GM18508 (cell line): ENCODE results near the gene FGGY.
"Not testable (repeated sequence)": the region's sequence is repeated elsewhere in the genome, so short reads cannot be mapped to it uniquely, and the experiment has no call there.

ENCODE experiments used
- ATAC-seq: cut with Tn5 transposase; IDR thresholded peaks from one replicate; pipeline ENCODE4 v1.9.1; 2021; ENCODE audit warnings: moderate number of reproducible peaks; ENCODE audit not compliant: insufficient read depth, unreplicated experiment

FGGY gene

DNA sequence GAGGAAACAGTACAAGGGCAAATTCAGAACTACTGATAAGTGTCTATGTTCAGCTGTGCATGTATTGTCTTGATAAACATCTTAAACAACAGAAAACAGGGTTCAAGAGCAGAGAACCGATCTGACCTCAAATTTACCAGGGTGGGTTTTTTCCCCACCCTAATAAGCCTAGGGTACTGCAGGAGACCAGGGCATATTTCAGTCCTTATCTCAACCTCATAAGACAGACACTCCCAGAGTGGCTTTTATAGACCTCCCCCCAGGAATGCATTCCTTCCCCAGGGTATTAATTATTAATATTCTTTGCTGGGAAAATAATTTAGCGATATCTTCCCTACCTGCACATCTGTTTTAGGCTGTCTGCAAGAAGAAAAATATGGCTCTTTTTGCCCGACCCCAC is 261.7 kb downstream of the FGGY start:
- ATAC-seq, result not testable (repeated sequence)

DNA sequence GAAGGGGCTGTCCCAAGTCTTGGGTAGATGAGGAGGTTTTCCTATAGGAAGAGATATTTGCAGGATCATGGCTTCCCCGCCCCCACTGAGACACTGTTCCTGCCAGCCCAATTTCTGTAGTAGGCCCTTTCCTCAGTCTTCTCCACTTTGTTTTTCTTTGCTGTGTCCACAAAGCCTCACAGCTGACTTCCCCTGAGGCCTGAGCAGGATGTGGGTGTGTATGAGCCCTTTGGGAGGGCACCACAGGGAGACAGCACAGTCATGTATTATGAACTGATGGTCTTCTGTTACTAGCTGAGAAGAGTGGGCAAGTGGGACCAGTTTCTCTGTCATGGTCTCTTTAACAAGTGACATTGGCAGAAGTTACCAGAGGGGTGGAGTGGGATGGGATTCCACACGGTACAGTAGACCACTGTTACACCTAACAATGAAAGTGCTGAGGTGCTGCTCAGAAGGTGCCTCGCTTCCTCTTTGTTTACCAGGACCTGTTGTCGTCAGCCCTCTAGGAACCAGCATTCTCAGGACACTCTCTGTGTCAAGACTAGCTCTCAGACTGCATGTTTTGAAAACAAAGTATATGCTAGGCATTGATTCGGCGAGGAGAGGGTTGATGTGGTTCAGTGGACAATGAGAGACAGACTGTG is 264.0 kb downstream of the FGGY start:
- ATAC-seq, result peak; percentile 58

DNA sequence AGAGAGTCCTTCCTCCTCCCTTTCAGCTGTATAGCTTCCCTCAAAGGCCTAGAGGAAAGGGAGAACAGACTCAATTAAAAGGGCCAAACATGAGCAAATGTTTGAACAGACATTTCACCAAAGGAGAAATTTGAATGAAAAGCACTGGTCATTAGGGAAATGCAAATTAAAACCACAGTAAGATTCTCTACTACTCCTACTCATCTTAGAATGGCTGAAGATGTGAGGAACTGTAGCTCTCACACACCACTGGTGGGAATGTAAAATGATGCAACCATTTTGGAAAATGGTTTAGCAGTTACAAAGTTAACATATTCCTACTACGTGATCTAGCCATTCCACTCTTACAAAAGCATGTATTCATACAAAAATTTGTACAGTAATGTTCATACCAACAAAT is 264.9 kb downstream of the FGGY start:
- no peak for ATAC-seq

DNA sequence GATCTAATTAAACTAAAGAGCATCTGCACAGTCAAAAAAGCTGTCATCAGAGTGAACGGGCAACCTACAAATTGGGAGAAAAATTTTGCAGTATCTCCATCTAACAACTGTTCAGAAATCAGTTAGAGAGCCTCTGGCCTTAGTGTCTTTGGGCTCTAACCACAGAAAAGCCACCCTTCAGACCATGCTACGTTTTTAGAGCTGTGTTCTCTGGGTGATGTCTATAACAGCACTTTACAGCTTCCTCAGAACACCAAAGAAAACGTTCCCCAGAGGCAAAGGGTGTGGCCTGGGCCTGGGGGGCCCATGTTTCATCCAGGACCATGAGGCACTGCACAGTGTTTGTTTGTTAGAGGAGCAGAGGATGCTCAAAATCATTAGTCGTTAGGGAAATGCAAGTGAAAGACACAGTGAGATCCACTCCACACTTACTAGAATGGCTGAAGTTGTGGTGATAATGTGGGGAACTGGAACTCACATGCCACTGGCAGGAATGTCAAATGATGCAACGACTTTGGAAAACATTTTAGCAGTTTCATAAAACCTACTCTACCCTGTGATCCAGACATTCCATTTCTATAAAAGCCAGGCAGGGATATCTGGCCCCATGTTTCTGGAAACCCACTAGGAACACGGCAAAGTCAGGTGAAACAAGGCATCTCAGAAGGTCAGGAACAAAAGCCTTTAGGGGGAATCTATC is 267.4 kb downstream of the FGGY start:
- ATAC-seq, result no peak

DNA sequence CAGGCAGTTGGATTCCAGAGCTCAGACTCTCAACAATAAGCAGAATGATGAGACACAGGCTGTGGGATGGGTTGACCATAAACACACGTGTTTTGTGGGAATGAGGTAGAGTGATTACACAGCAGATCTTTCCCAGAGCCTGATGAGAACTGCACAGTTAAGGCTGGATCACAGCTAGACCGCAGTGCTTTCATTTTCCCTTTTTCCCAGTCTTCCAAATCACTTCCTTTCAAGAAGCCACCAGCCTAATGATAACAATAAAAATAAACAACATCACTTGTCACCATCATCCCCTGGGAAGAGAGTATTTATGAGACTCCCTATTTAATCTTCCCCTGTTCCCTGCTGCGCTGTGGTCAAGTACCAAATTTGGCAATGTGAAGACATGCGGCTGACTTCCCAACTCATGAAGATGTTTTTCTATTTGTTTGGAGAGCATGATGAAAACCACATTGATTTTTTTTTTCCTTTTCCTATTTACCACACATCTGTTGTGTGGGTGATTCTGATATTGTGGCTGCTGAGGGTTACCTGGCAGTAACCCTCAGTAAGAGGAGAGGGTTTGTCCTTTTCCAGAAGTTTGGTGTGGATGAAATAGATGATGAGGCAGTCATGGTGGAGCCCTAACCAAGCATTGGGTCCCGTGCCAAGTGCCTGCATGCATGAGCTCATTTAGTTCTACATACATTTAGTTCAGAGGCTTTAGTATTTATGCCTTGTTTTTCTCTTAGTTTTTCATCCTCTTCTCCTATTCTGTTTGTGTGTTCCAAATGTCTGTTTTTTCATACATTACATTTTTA is 268.9 kb downstream of the FGGY start:
- ATAC-seq, result no peak

DNA sequence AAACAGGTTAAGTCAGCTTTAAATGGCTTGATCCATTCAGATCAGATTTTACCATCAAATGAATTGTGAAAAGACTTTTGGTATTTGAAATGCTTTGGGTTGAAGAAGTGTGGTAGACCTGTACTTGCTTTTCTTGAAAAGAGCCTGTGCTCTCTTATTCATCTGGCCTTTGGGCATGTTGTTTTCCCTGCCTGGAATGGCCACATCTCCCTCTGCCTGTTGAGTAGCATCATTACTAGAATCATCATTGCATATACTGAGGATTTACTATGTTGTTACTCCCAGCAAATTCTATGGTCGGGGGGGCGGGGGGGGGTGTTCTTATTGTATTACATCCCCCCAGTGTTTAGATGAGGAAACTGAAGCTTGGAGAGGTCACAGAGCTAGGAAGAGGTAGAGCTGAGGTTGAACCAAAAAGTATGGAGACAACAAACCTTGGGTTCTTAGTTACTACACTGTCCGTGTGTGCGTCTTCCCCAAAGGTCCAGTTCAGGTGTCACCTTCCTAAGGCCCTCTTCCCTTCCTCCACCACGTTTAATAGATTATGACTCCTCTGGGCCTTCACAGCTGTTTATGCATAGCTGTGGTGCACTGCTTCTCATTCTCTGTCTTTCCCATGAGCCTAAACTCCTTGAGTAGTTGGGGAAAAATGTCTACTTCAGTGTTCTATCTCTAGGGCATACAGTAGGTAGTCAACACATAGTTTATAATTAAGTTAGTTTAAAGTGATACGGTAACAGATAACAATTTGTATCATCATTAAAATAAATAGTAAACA is 271.5 kb downstream of the FGGY start:
- ATAC-seq, result no peak

DNA sequence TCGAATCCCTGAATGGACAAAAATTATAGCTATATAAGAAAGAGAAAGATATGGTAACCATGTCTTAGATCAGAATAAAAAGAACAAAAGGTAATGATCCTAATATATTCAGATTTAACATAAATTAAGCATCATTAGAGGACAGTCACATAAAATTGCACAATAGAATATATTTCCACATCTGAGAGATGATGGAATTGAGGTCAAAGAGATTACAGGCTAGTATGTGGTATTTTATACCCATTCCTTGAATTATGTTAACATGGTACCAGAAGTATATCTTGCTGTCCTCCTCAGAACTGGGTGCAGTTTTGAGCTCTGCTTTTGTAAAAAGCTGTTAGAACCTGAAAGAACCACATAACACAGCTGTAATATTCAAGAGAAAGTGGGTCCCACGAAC is 272.3 kb downstream of the FGGY start:
- ATAC-seq, result no peak

DNA sequence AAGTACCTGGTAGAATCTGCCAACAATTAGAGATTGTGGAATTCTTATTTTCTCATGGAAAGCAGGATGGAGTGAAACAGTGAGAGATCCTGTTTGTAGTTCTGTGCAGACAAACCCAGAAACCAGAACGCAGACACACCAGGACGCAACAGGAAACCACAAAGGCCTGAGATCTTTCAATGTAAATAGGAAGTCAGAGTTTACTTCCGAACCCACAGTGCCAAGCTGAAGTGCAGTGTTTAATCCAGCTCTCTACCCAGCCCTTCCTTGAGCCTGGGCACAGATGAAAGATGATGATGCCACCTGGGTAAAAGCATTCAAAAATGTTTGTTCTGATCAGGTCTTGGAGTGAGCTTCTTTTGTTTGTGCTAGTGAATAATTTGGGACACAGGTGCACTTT is 273.6 kb downstream of the FGGY start:
- peak; percentile 56 for ATAC-seq

DNA sequence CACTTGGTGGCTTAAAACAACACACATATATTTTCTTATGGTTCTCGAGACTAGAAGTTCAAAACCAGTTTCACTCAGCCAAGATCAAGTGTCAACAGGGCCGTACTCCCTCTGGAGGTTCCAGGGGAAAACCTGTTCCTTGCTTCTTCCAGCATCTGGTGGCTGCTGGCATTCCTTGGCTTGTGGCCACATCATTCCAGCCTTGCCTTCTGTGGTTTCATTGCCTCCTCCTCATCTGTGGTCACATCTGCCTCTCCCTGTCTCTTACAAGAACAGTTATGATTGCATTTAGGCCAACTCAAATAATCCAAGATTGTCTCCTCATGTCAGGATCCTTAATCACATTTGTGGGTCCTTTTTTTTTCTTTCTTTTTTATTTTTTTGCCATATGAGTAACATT is 277.2 kb downstream of the FGGY start:
- no peak for ATAC-seq

DNA sequence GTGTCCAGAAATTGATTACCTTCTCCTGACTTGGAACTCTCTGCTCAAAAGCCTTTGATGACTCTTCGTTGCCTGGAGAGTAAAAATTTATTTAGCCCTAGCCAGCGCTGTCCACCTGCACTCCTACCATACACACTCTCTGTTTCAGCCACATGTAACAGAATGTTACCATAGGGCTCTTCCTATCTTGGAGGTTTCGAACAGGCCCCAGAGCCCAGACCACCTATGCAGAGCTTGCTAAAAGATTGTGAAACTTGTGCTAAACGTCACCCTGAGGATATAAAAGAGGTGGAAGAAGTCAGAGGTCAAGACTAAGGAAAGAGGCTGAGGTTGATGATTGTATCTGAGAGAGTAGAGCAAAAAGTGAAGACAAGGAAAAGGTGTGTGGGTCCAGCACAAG is 280.9 kb downstream of the FGGY start:
- no peak for ATAC-seq

DNA sequence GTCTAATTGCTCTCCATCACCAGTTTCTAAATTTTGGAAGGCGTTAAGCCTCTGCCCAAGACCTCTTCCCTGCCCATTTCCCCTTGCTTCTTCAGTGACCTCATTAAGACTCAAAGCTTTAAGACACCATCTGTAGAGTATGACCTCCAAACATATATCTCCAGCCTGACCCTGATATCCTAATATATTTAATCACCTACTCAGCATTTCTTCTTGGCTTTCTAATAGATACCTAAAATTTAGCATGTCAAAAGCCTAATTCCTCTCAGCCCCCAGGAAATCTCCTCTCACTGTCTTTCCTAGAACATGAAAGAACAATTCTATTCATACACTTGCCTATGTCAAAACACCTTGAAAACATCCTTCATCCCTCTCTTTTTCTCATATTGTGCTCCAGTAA is 282.3 kb downstream of the FGGY start:
- no peak for ATAC-seq

DNA sequence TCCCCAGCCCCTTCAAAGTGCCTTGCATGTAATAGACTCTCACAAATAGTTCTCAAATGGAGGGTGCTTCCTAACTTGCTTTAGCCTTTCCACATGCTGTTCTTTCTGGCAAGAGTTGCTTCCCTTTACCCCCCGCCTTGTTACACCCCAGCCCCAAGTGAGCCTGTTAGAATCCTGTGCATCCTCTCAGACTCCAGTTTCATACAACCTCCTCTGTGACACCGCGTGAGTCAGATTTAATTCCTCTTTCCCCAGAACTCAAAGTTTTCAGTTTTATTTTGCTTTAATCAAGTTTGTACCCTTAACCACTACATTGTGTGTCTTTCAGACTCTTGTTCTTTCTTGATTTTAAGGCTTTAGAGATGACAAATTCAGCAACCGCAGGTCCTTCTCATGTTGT is 283.4 kb downstream of the FGGY start:
- ATAC-seq, result no peak

DNA sequence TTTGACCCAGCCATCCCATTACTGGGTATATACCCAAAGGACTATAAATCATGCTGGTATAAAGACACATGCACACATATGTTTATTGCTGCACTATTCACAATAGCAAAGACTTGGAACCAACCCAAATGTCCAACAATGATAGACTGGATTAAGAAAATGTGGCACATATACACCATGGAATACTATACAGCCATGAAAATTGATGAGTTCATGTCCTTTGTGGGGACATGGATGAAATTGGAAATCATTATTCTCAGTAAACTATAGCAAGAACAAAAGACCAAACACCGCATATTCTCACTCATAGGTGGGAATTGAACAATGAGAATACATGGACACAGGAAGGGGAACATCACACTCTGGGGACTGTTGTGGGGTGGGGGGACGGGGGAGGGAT is 295.5 kb downstream of the FGGY start:
- ATAC-seq, result not testable (repeated sequence)

DNA sequence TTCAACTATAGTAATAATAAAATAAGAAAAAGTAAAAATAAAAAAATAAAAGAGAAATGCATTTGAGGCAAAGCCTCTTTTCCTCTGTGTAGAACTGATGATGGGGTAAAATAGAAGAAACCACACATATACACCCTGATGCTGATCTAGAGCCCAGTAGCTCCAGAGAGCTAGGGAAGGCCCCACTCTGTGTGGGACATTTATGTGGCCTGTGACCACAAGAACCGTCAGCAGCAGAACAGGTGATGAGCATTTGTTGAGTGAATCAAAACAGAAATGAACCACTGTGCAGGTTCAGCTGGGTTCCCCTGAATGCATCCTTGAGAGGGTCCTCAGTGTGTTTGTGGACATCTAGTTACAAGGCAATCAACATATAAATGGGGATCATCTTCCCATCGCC is 296.0 kb downstream of the FGGY start:
- no peak for ATAC-seq

DNA sequence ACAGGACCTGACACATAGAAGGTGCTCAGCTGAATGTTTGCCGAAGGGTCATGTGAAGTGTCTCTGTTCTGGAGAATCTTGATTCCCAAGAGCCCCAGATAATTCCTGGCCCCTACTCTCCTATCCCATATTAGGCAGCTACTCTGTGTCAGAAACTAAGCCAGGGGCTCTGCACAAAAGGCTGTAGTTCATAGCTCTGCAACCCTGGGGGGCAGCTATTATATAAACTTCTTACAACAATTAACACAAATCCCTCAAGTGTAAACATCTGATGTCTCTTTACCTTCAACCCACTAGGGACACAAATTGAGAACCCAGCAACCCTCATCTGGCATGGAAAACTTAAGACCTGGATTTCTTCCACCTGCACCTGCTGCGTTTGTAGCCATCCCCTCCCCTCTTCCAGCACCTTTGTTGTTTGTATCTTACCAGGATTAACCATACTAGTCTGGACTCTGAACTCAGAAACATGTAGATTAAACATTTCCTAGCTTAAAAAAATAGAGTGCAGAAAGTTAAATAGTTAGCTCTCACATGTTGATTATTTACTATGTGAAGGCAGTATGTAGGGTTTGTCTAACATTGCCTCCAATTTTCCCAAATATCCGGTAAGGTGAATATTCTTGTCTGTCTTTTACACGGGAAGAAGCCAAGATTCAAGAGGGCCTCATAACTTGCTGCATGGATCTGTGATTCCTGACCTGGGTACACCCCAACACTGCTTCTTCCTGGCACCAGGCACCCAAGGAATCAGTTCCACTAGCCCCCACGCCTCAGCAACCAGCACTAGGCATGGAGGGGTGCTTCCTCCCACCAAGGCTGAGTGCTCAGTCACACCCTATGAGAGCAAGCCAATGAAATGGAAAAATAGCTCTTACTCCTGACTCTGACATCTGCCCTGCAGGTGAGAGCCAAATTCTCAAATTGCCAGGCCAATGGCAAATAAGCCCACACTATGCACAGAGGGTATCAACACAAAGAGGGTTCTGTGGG is 297.2 kb downstream of the FGGY start:
- no peak for ATAC-seq

DNA sequence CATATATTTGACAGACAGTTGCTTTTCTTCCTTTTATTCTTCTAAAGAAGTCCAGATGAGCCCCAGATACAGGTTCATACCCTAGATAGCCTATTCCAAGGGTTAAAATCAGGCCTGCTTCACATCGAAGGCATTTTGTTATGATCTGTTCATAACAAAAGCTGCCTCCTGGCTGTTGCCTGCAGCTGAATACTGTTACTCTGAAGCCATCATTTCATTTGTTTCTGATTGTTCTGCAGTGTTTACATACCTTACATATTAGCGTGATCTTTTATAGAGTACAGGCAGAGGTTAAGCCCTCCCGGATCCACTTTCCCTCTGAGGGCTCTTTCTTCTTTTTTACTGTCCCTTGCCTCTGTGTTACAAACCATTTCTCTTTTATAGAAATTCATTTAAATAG is 298.9 kb downstream of the FGGY start:
- ATAC-seq, result no peak

DNA sequence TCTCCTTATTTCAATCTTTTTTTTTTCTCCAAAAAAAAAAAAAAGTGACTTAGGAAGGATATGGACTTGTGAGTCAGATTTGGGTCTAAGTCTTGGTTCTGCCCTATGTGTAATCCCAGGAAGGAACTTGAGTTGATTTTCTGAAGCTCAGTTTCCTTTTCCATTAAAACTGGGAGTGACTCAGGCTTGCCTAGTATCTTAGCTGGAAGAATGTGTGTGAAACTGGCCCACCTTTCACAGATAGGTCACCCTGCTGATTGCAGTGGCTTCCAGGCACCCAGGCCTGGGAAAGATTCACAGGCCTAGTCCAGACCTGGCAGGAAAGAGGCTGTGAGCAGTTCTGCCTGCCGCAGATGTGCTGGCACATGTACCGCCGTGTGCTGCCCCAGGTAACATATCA is 299.5 kb downstream of the FGGY start:
- ATAC-seq, result no peak

DNA sequence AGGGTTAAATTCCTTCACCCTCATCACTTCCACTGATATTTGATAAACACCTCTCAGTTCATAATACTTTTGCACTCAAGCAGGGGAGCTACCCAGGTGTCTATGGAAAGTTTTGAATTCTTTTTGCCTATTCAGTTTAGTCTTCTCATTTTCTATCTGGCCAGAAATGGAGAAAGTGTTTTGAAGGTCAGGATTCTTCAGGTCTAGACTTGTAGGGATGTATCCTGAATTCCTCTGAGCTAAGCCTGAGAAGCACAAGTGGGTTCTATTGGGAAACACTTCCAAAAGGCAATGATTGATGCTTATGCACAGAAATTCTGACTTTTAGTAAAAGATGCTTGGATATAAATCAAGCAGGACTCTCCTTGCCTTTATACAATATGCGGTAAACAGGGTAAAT is 300.1 kb downstream of the FGGY start:
- no peak for ATAC-seq

DNA sequence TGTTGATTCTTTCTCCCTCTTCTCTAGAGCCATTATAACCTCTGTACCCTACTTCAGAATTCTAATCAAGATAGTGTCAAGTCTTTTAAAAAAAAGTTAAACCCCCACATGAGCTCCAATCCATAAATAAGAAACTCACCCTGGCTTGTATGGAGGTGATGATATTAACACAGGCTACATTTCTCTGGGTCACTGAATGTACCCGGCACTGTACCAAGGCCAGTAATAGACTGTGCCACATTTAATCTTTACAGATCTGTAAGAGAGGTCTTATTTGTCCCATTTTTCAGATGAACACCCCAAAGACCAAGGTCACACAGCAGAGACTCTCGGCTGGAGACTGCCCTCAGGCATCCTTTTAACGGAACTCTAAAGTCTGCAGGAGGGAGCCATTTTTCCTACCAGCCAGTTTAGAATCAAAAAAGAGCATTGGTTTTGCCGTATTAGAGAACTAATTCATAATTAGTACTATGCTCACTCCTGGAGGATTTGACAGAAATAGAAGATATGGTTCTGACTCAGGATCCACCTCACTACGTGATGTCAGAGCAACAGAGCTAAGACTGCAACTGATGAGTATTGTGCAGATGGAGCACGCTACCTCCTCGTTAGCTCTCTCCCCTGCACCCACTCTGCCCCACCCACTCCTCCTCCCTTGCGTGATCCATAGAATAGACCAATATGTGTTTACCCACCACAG is 300.7 kb downstream of the FGGY start:
- no peak for ATAC-seq
